ENCODE measurements around the gene ARPC1A. TPM values are rescaled to one million over a fixed set of nuclear protein-coding genes. Genes with fewer than 3 reads are reported as not detected.

The ARPC1A gene
- total and polyA plus RNA-seq, 10 donors: 64.5 to 124 (median 89.3) TPM

- intact Hi-C loops (cut with DNase I; ENCODE audit: low total_unique reads): no loop called here
- Histone ChIP-seq H3K27ac (no peak overlapping the region), H3K9me3 (no peaks in the 10 kb centered on the region), H3K4me1 (no peaks in the 10 kb centered on the region), H3K27me3 (replicated peaks in 1 of 7) (no peaks in the 10 kb centered on the region), H3K36me3 (no peaks in the 10 kb centered on the region), H3K4me3 (no peak overlapping the region)
- TF ChIP-seq POLR2A (IDR thresholded peaks at IDR 0.05): no peak
- TF ChIP-seq CTCF (IDR thresholded peaks at IDR 0.05 in 8 of 11, conservative IDR thresholded peaks at IDR 0.05 in 3 of 11): no peak
- WGBS, 5 donors: 74 to 86% (median 79%) methylated on average over 4 of the region's 4 CpGs
- no peak for DNase-seq
These were observed 32.0 kb upstream of the ARPC1A start for GRCh38 chr7:99293650-99294049.

GRCh38 chr7:99296471-99296870 is 29.2 kb upstream of the ARPC1A start:
- H3K9me3 ChIP-seq: no peaks in the 10 kb centered on the region
- 81 to 91% (median 89%) methylated on average over 5 of the region's 5 CpGs for WGBS, 5 donors
- no peaks in the 10 kb centered on the region for H3K27me3 ChIP-seq (replicated peaks in 1 of 7)
- intact Hi-C loops (cut with DNase I; ENCODE audit: low total_unique reads): no loop called here
- no peak for DNase-seq
- H3K4me1 ChIP-seq: no peaks in the 10 kb centered on the region
- TF ChIP-seq POLR2A (IDR thresholded peaks at IDR 0.05) (no peak), CTCF (IDR thresholded peaks at IDR 0.05 in 8 of 11, conservative IDR thresholded peaks at IDR 0.05 in 3 of 11) (no peak), POLR2AphosphoS5 (IDR thresholded peaks at IDR 0.05) (no peak)
- no peak overlapping the region for H3K4me3 ChIP-seq
- no peaks in the 10 kb centered on the region for H3K36me3 ChIP-seq
- no peak overlapping the region for H3K27ac ChIP-seq

GRCh38 chr7:99301496-99301895 is 24.2 kb upstream of the ARPC1A start:
- TF ChIP-seq POLR2A (IDR thresholded peaks at IDR 0.05) (no peak), POLR2AphosphoS5 (IDR thresholded peaks at IDR 0.05) (no peak), CTCF (IDR thresholded peaks at IDR 0.05 in 8 of 11, conservative IDR thresholded peaks at IDR 0.05 in 3 of 11) (no peak)
- H3K27me3 ChIP-seq (replicated peaks in 1 of 7): no peaks in the 10 kb centered on the region
- H3K9me3 ChIP-seq: no peaks in the 10 kb centered on the region
- DNase-seq: peak; percentile 56
- WGBS, 5 donors: 86 to 88% (median 87%) methylated on average over 14 to 19 of the region's 19 CpGs
- intact Hi-C loops (cut with DNase I; ENCODE audit: low total_unique reads): no loop called here
- H3K4me3 ChIP-seq: no peak overlapping the region
- H3K4me1 ChIP-seq: no peaks in the 10 kb centered on the region
- no peak overlapping the region for H3K27ac ChIP-seq
- H3K36me3 ChIP-seq: no peaks in the 10 kb centered on the region

- H3K4me1 ChIP-seq: no peaks in the 10 kb centered on the region
- H3K36me3 ChIP-seq: no peaks in the 10 kb centered on the region
- intact Hi-C loops (cut with DNase I; ENCODE audit: low total_unique reads): no loop called here
- H3K27ac ChIP-seq: no peak overlapping the region
- DNase-seq: peak; percentile 40
- H3K4me3 ChIP-seq: no peak overlapping the region
- H3K27me3 ChIP-seq (replicated peaks in 1 of 7): no peaks in the 10 kb centered on the region
- 82 to 87% (median 85%) methylated on average over 15 to 16 of the region's 16 CpGs for WGBS, 5 donors
- no peak for TF ChIP-seq POLR2A (IDR thresholded peaks at IDR 0.05)
- TF ChIP-seq POLR2AphosphoS5 (IDR thresholded peaks at IDR 0.05): no peak
- TF ChIP-seq CTCF (IDR thresholded peaks at IDR 0.05 in 8 of 11, conservative IDR thresholded peaks at IDR 0.05 in 3 of 11): no peak
- H3K9me3 ChIP-seq: peaks cover 0 to 13% (median 11%) of the 10 kb centered on the region in 8 donors
These were observed 20.0 kb upstream of the ARPC1A start for GRCh38 chr7:99305473-99306260.

Data from spleen (tissue), 11 donors.